Right cardiac atrium (tissue), 5 donors: ENCODE measurements around the gene LIPE. TPM values are rescaled to one million over a fixed set of nuclear protein-coding genes. Genes with fewer than 3 reads are reported as not detected.
"Not testable (repeated sequence)": the region's sequence is repeated elsewhere in the genome, so short reads cannot be mapped to it uniquely, and the experiment has no call there.

ENCODE experiments used
- ATAC-seq, 2 donors: fragments of 200-7000 bp; cut with Tn5 transposase; one replicate each; pipeline versions ENCODE4 v1.8.0 to v1.9.1; 2020; ENCODE audit warnings: moderate library complexity in 2 of 2, mild to moderate bottlenecking in 1 of 2
- DNase-seq, 3 donors: peaks; one replicate each; pipeline ENCODE4 v3.0.0-alpha.2; 2020
- H3K27ac ChIP-seq: one replicate; pipeline ENCODE4 v1.5.1; 2013; ENCODE audit warnings: mild to moderate bottlenecking, low read length, control low read depth, moderate library complexity
- H3K27me3 ChIP-seq: one replicate; pipeline ENCODE4 v1.6.1; 2013; ENCODE audit not compliant: control insufficient read depth, insufficient read depth
- H3K4me1 ChIP-seq: one replicate; pipeline ENCODE4 v1.6.1; 2013; ENCODE audit warnings: low read length; ENCODE audit not compliant: control insufficient read depth, insufficient read depth
- H3K4me3 ChIP-seq: one replicate; pipeline ENCODE4 v1.5.1; 2013; ENCODE audit warnings: low read length, control low read depth
- H3K9me3 ChIP-seq: one replicate; pipeline ENCODE4 v1.6.1; 2013; ENCODE audit warnings: low read length; ENCODE audit not compliant: control insufficient read depth
- WGBS: extraction: QIAGEN DNeasy Blood & Tissue Kit; methylation state at CpG from one replicate; pipeline ENCODE4 v1.1.7; 2013; 5-methylcytosine and 5-hydroxymethylcytosine counted together
- intact Hi-C, 4 donors: fragments of 100-400 bp; cut with DNase I; formaldehyde crosslinking; loops; one replicate each; pipeline versions ENCODE4 v1.11.0 to v1.14.0; 2022 to 2023
- polyA plus RNA-seq: library from polyadenylated mRNA; stranded (reverse); fragments of 200-250 nt; gene quantifications from one replicate; pipeline ENCODE4 v1.2.3, GENCODE V29; 2013
- total RNA-seq, 4 donors: library from RNA; stranded (reverse); fragmentation: NEBNext Ultra II Directional; extraction: Animal tissue kit (Norgen Biotek cat#: 25700); gene quantifications; one replicate each; pipeline ENCODE4 v1.2.1, GENCODE V29; 2021
- donor health status: healthy with polysubstance abuse.
- donor health status: DM: no; HTN: yes; CAD: no.
- donor health status: DM: no; HTN: no; CAD: no.
- donor health status: DM: no; HTN: yes; CAD: no; lungs with severe emphysema.
- donor health status: DM: yes; HTN: yes; CAD: no.

Gene LIPE
- total and polyA plus RNA-seq, 5 donors, result 9.4 to 81.6 (median 15.3) TPM

DNA sequence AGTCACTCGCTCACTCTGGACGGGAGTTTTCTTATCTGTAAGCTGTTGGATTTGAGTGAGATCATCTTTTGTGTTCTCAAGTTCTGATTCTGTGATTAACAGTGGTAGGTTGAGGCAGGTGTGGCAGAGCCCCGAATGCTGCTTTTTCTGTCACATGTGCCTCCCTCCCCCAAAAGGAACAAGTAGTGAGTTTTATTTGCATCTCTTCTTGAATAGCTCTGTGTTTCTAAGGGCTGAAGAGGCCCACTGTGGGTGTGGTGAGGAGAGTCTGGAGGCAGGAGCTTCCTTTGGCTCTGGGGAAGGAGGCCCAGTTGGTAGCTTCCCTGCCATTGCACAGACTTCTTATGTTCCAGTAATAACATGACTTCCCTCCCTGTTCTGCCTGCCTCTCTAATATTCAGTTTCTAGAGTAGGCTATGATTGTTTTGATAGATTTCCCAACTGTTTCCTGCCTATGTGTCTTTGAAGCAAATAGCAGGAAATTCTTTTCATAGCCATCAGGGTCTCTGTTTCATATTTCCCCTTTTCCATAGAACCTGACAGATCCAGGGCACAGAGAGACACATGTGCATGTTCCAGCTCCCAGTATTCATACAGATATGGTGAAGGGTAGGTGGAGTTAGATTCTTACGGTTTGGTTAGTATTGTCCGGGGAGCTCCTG is 39.5 kb upstream of the LIPE start:
- intact Hi-C loops, result no loop called here
- H3K4me1 ChIP-seq, result peaks cover 3% of the 10 kb centered on the region
- no peaks in the 10 kb centered on the region for H3K9me3 ChIP-seq
- no peak overlapping the region for H3K4me3 ChIP-seq
- H3K27me3 ChIP-seq, result no peaks in the 10 kb centered on the region
- 51% methylated on average over 5 of the region's 5 CpGs for WGBS
- peak in 1 of 2 donors; percentile 63 for ATAC-seq
- no peak for DNase-seq
- no peak overlapping the region for H3K27ac ChIP-seq

DNA sequence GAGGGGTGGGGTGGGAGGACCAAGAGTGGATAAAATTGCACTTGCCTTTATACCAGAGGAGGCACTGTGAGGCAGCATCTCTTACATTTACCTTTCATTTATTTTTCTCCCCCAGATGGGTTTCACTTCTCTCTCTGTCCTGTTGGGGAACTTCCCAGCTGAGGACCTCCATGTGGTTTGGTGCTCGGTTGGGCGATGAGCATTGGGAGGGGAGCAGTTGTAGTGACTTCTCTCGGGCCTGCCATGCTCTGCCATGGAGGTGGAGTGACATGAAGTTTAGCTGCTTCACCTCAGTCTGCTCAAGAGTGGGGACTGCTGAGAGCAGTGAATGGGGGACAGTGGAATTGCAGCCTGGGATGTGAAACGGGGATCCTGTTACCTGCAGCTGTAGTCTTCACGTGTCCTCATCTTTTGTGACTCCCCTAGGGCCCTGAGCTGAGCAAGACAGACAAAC is 38.7 kb upstream of the LIPE start:
- DNase-seq, result no peak
- intact Hi-C loops, result no loop called here

DNA sequence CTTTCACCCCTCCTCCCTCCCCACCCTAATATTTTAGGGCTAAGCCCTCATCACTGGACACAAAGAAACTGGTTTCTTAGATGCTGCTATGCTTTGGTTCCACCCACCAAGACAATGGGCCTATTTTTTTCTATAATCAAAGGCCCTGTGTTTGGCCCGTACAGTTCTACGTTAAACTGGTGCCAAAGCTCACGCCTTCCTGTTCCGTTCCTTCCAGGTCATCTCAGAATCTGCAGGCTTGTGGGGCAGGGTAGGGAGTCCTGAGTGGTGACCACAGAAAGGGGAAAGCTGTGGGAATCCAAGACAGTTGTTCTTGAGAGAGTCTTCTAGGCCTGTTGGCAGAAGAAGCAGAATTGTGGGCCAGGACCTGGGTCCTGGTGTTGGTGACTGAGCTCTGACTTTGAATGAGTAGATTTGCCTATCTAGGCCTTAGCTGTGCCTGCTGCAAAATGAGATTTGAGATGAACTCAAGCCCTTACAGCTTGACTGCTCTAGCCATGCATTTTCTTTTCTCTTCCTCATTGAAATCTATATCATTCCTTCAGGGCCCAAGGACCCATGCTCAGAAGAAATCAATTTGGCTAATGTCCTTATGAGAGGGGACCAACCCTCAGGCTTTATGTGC is 34.6 kb upstream of the LIPE start:
- WGBS, result 36% methylated on average over 4 of the region's 4 CpGs
- Histone ChIP-seq H3K9me3 (no peaks in the 10 kb centered on the region), H3K27me3 (no peaks in the 10 kb centered on the region), H3K4me1 (peaks cover 3% of the 10 kb centered on the region), H3K4me3 (no peak overlapping the region), H3K27ac (no peak overlapping the region)
- DNase-seq, result peak in 1 of 3 donors; percentile 56
- ATAC-seq, result peak; percentile 74 to 82
- intact Hi-C loops, result no loop called here

More for the DNA sequence above, 38.7 kb upstream of the LIPE start:
- WGBS, result 75% methylated on average over 5 of the region's 5 CpGs
- Histone ChIP-seq H3K27me3 (no peaks in the 10 kb centered on the region), H3K4me3 (no peak overlapping the region), H3K27ac (peak overlapping the region; percentile 51), H3K9me3 (no peaks in the 10 kb centered on the region), H3K4me1 (peaks cover 3% of the 10 kb centered on the region)
- no peak for ATAC-seq

DNA sequence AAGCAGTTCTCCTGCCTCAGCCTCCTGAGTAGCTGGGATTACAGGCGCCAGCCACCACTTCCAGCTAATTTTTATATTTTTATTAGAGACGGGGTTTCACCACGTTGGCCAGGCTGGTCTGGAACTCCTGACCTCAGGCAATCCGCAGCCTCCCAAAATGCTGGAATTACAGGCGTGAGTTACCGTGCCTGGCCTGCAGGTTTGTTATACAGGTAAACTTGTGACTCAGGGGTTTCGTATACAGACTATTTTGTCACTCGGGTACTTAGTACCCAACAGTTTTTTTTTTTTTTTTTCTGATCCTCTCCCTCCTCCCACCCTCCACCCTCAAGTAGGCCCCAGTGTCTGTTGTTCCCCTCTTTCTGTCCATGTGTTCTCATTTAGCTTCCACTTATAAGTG is 34.0 kb upstream of the LIPE start:
- intact Hi-C loops, DNase-seq, H3K27me3 ChIP-seq, H3K4me3 ChIP-seq, ATAC-seq, H3K27ac ChIP-seq, H3K4me1 ChIP-seq, H3K9me3 ChIP-seq: not testable (repeated sequence)
- 89% methylated on average over 8 of the region's 8 CpGs for WGBS

DNA sequence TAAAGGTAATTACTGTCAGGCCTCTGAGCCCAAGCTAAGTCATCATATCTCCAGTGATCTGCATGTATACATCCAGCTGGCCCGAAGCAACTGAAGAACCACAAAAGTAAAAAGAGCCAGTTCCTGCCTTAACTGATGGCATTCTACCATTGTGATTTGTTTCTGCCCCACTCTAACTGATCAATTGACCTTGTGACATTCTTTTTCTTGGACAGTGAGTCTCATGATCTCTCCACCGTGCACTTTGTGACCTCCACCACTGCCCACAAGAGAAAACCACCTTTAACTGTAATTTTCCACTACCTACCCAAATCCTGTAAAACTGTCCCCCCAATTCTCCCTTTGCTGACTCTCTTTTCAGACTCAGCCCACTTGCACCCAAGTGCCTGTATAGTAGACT is 32.7 kb upstream of the LIPE start:
- H3K27ac ChIP-seq, result no peak overlapping the region
- intact Hi-C loops, result no loop called here

DNA sequence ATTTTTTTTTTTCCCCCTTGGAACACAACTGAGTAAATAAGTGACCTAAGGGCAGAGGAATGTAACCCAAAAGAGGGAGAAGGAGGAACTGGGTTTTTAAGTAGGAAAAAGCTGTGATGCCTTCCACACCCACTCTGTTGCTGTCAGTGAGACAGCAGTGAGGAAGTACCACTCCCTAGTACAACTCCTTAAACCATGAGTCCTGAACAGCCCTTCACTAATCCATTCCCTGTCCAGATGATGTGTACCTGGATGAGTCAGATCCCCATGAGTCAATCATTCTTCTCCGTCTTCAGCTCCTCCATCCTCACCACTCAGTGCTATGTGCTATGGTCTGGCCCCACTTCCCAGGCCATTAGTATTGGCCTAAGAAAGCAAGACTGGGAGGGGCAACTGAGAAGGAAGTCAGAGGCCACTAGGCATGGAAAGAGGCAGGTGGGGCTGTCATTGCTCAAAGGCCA is 28.5 kb upstream of the LIPE start:
- ATAC-seq, result peak; percentile 57 to 80
- intact Hi-C loops, result no loop called here
- Histone ChIP-seq H3K9me3 (no peaks in the 10 kb centered on the region), H3K27me3 (no peaks in the 10 kb centered on the region), H3K4me1 (peaks cover 6% of the 10 kb centered on the region), H3K27ac (no peak overlapping the region), H3K4me3 (no peak overlapping the region)
- DNase-seq, result no peak
- WGBS, result 78% methylated on average over 1 of the region's 1 CpG

More for the DNA sequence above, 32.7 kb upstream of the LIPE start:
- Histone ChIP-seq H3K4me3 (no peak overlapping the region), H3K27me3 (no peaks in the 10 kb centered on the region), H3K4me1 (peaks cover 6% of the 10 kb centered on the region), H3K9me3 (no peaks in the 10 kb centered on the region)
- 85% methylated on average over 2 of the region's 2 CpGs for WGBS
- ATAC-seq (no peak), DNase-seq (no peak)

DNA sequence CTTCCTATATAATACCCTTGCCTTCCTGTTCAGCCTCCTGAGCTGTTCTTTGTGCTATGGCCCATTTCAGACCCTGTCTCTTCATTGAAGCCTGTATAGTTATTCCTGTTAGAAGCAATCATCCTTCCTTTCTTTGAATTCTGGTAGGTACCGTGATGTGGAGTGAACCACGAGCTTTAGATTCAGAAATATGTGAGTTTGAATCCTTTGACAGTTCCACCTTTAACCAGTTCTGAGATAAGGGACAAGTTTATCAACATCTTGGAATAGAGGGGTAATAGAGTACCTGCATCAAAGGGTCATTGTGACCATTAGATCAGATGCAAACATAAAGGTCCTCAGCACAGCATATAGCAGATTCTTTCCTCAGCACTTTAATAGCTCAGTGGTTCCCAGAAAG is 27.9 kb upstream of the LIPE start:
- ATAC-seq, result no peak

DNA sequence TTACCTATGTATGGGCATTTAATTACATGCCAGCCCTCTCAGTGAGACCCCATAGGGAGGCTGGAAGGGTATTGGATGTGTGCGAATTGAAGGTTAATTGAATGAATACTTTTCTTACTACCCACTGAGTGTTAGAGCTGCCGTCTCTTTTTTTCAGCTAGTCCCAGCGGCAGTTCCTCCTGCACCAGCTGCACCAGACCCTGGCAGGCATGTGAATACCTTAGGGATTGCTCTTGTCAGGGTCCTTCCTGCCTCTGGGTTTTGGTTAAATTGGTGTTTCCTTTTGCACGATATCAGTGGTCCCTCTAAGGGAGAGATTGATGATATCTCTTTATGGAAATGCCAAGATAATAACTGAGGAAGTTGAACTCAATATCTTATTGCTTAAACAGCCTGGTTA is 25.4 kb upstream of the LIPE start:
- H3K4me1 ChIP-seq, result peaks cover 6% of the 10 kb centered on the region
- intact Hi-C loops, result no loop called here
- H3K27me3 ChIP-seq, result no peaks in the 10 kb centered on the region
- no peak for ATAC-seq
- H3K27ac ChIP-seq, result no peak overlapping the region
- no peak overlapping the region for H3K4me3 ChIP-seq
- no peak for DNase-seq
- 51% methylated on average over 4 of the region's 4 CpGs for WGBS
- H3K9me3 ChIP-seq, result no peaks in the 10 kb centered on the region

More for the DNA sequence above, 27.9 kb upstream of the LIPE start:
- peaks cover 6% of the 10 kb centered on the region for H3K4me1 ChIP-seq
- intact Hi-C loops, result no loop called here
- 77% methylated on average over 2 of the region's 2 CpGs for WGBS
- H3K27ac ChIP-seq, result no peak overlapping the region
- H3K9me3 ChIP-seq, result no peaks in the 10 kb centered on the region
- no peak for DNase-seq
- H3K4me3 ChIP-seq, result no peak overlapping the region
- H3K27me3 ChIP-seq, result no peaks in the 10 kb centered on the region

DNA sequence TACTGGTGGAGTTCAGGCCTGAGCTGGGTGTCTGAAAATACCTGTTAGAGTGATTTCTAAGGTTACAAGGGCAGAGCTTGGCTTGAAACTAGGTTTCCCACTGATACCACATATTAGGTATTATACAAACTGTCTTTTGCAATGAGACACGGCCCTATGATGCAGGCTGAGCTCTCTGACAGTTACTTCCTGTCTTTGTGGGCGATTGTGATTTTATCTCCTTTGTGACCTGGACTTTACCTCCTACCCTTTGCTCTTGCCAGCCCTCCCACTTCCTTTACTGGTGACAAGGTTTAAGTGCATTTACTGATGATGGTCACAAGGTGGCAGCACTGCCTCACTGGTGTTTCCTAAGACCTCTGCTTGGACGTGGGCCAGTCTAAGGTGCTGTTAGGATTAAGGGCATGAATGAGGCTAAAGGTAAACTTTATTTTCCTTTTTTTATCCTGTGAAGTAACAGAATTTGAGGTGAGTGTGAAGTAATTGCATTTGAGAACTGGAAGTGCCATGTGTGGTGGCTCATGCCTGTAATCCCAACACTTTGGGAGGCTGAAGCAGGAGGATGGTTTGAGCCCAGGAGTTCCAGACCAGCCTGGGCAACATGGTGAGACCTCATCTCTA is 23.2 kb upstream of the LIPE start:
- no peak overlapping the region for H3K4me3 ChIP-seq
- H3K27me3 ChIP-seq, result no peaks in the 10 kb centered on the region
- DNase-seq (peak; percentile 78 to 89 (median 78)), ATAC-seq (peak; percentile 78 to 97)
- WGBS, result 1% methylated on average over 3 of the region's 3 CpGs
- no peaks in the 10 kb centered on the region for H3K9me3 ChIP-seq
- no peak overlapping the region for H3K27ac ChIP-seq
- intact Hi-C loops, result loop anchor here in 2 of 4 donors (2.0 kb wide), 1 partner anchor 78 kb away; the partner anchor contains the start of gene CEACAM1 (in 2 of the 2)
- H3K4me1 ChIP-seq, result no peaks in the 10 kb centered on the region

DNA sequence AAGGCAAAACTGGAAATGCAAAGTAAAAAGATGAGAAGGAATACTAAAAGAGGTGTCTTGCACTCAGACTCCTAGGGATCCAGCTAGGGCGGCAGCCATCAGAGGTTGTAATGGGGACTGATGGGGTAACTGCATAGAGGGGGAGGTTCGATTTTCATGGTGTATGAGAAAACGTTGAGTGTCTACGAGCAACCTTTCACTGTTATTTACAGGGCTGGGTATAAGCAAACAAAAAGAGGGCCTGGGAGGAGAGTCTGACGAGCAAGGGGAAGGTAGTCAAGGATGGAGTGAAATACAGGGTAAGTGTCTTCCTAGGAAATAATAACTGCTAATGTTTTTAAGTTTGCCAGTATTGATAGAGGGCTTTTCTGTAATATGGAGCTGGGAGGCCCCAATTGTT is 21.1 kb upstream of the LIPE start:
- DNase-seq, intact Hi-C loops, ATAC-seq: not testable (repeated sequence)

DNA sequence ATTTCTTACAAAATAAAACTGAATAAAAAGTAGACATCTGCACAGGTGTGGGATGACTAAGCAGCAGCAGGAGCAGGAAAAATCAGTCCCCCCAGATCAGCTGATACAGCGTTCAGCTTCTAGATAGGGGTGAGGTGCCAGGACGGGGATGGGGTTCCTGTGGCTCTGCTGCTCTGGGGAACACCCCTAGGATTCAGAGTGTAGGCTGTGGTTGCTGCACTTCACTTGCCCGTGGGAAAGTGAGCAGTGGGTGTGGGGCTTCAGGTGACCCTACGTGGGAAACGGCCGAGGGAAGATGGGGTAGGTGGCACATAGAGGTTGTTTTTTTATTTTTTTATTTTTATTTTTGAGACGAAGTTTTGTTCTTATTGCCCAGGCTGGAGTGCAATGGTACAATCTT is 18.8 kb upstream of the LIPE start:
- no peak for DNase-seq
- Histone ChIP-seq H3K9me3 (no peaks in the 10 kb centered on the region), H3K27ac (no peak overlapping the region), H3K27me3 (no peaks in the 10 kb centered on the region), H3K4me3 (no peak overlapping the region), H3K4me1 (no peaks in the 10 kb centered on the region)
- WGBS, result 87% methylated on average over 7 of the region's 7 CpGs
- no peak for ATAC-seq
- intact Hi-C loops, result no loop called here

More for the DNA sequence above, 21.1 kb upstream of the LIPE start:
- not testable (repeated sequence) for H3K27me3 ChIP-seq, H3K27ac ChIP-seq, H3K4me3 ChIP-seq, H3K9me3 ChIP-seq, H3K4me1 ChIP-seq
- WGBS, result 85% methylated on average over 5 of the region's 5 CpGs
